ENCODE results near the gene ZC3HAV1L. TPM values are rescaled to one million over a fixed set of nuclear protein-coding genes. Genes with fewer than 3 reads are reported as not detected.

The ZC3HAV1L gene
- total RNA-seq, 1 donor from 2014 or later: 3.4 TPM

DNA sequence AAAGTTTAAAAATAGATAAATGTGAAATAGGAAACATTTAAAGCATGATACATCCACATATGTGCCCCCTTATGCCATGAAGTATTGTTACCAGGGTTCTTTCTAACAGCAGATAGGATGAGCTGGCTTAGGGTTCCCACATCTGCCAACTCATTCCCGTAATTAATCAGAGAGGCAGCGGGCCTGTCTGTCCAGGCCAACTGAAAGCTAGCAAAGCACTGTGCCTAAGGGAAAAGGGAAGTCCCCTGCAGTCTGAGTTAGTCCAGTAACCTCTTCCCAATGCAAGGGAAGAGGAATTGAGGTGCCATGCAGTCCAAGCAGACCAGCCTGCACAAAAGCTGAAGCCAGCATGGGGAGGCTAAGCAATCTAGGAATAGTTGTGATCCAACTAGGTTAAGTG lies 18.3 kb upstream of the ZC3HAV1L start:
- Histone ChIP-seq H3K36me3 (peaks cover 73% of the 10 kb centered on the region), H3K27me3 (ENCODE audit: low read depth) (no peaks in the 10 kb centered on the region), H3K4me1 (peaks cover 12% of the 10 kb centered on the region), H3K27ac (replicated peaks) (no peak overlapping the region), H3K9me3 (replicated peaks) (no peaks in the 10 kb centered on the region), H3K4me3 (no peak overlapping the region)
- DNase-seq: no peak
- intact Hi-C loops (cut with micrococcal nuclease): no loop called here
- no peak for TF ChIP-seq CTCF (IDR thresholded peaks at IDR 0.05; ENCODE audit: borderline replicate concordance)

DNA sequence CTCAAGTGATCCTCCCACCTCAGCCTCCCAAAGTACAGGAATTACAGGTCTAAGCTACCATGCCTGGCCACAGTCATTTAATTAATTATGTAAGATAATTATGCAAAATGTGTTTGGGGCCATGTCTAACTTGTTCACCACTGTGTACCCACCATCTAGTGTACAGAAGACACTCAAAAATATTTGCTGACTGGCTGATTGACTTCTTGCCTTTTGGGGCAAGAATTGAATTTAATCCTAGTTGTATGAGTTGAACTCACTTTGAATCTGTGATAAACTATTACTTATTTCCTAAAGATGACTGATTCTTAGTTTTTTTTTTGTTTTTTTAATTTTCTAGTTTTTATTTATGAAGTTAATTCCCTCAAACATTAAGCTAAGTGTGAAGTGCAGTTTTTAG lies 15.8 kb upstream of the ZC3HAV1L start:
- H3K4me1 ChIP-seq: peaks cover 7% of the 10 kb centered on the region
- no peaks in the 10 kb centered on the region for H3K27me3 ChIP-seq (ENCODE audit: low read depth)
- DNase-seq: no peak
- intact Hi-C loops (cut with micrococcal nuclease): no loop called here
- no peaks in the 10 kb centered on the region for H3K9me3 ChIP-seq (replicated peaks)
- no peak overlapping the region for H3K27ac ChIP-seq (replicated peaks)
- H3K4me3 ChIP-seq: no peak overlapping the region
- H3K36me3 ChIP-seq: peaks cover 91% of the 10 kb centered on the region
- no peak for TF ChIP-seq CTCF (IDR thresholded peaks at IDR 0.05; ENCODE audit: borderline replicate concordance)

DNA sequence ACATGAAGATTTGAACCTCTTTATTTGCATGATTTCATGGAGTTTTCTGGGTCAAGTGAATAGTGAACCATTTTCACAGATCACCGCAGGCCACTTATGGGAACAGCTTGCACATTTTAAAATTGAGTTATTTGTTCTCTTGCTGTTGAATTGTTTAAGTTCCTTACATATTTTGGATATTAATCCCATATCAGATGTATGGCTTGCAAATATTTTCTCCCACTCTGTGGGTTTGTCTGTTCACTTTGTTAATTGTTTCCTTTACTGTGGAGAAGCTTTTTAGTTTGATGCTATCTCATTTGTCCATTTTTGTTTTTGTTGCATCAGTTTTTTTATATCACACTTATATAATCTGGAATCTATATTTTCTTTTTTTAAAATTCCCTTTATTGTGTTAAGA lies 14.1 kb upstream of the ZC3HAV1L start:
- TF ChIP-seq CTCF (IDR thresholded peaks at IDR 0.05; ENCODE audit: borderline replicate concordance): no peak
- Histone ChIP-seq H3K27me3 (ENCODE audit: low read depth) (no peaks in the 10 kb centered on the region), H3K9me3 (replicated peaks) (no peaks in the 10 kb centered on the region), H3K36me3 (peaks cover 90% of the 10 kb centered on the region), H3K4me3 (no peak overlapping the region), H3K4me1 (peaks cover 23% of the 10 kb centered on the region), H3K27ac (replicated peaks) (no peak overlapping the region)
- no peak for DNase-seq
- intact Hi-C loops (cut with micrococcal nuclease): no loop called here

DNA sequence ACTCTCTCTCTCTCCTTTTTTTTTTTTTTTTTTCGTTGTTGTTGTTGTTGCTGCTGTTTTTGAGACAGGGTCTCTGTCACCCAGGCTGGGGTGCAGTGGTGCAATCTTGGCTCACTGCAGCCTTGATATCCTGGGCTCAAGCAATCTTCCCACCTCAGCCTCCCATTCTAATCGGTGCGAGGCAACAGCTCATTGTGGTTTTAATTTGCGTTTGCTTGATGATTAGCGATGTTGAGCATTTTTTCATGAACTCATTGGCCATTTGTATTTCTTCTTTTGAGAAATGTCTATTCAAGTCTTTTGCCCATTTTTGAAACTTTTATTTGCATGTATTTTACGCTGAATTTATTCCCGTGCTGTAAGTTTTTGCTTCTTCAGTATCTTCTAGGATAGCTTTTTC lies 13.3 kb upstream of the ZC3HAV1L start:
- no peak for DNase-seq
- Histone ChIP-seq H3K27ac (replicated peaks) (no peak overlapping the region), H3K9me3 (replicated peaks) (no peaks in the 10 kb centered on the region), H3K27me3 (ENCODE audit: low read depth) (no peaks in the 10 kb centered on the region), H3K4me3 (no peak overlapping the region), H3K4me1 (peaks cover 31% of the 10 kb centered on the region), H3K36me3 (peaks cover 82% of the 10 kb centered on the region)
- intact Hi-C loops (cut with micrococcal nuclease): no loop called here
- no peak for TF ChIP-seq CTCF (IDR thresholded peaks at IDR 0.05; ENCODE audit: borderline replicate concordance)

GRCh38 chr7:139047970-139048369 lies 12.1 kb upstream of the ZC3HAV1L start:
- no peak overlapping the region for H3K27ac ChIP-seq (replicated peaks)
- TF ChIP-seq CTCF (IDR thresholded peaks at IDR 0.05; ENCODE audit: borderline replicate concordance): no peak
- peaks cover 38% of the 10 kb centered on the region for H3K4me1 ChIP-seq
- H3K27me3 ChIP-seq (ENCODE audit: low read depth): no peaks in the 10 kb centered on the region
- H3K9me3 ChIP-seq (replicated peaks): no peaks in the 10 kb centered on the region
- H3K36me3 ChIP-seq: peaks cover 70% of the 10 kb centered on the region
- H3K4me3 ChIP-seq: no peak overlapping the region
- no peak for DNase-seq
- intact Hi-C loops (cut with micrococcal nuclease): no loop called here

DNA sequence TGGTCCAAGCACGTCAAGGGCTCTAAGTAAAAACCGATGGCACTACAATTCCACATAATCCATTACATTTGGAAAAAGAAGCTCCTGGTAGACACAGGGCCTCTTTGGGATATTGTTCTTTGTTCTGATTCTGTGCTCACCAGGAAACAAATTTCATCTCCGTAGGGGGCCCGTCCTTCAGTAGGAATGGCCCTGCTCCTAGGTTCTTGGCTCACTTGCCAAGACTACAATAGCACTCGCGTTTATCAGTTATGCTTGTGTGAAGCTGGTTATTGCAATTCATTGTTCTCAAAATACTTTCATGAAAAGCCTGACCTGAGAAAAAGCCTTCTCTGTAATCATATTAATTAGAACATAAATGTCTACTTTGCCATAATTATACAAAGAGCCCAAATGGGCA lies 10.3 kb upstream of the ZC3HAV1L start:
- H3K4me3 ChIP-seq: no peak overlapping the region
- intact Hi-C loops (cut with micrococcal nuclease): no loop called here
- H3K36me3 ChIP-seq: peaks cover 52% of the 10 kb centered on the region

More for the DNA sequence above, 10.3 kb upstream of the ZC3HAV1L start:
- no peaks in the 10 kb centered on the region for H3K9me3 ChIP-seq (replicated peaks)
- H3K27me3 ChIP-seq (ENCODE audit: low read depth): no peaks in the 10 kb centered on the region
- TF ChIP-seq CTCF (IDR thresholded peaks at IDR 0.05; ENCODE audit: borderline replicate concordance): no peak
- no peak for DNase-seq
- H3K27ac ChIP-seq (replicated peaks): peak overlapping the region; percentile 35
- peaks cover 38% of the 10 kb centered on the region for H3K4me1 ChIP-seq
